Islet of Langerhans (tissue), 1 donor: ENCODE data around the gene DNAH11.
A peak's percentile ranks its signal among the peaks of the same experiment; 100 is the strongest.
"Not testable (repeated sequence)": the region's sequence is repeated elsewhere in the genome, so short reads cannot be mapped to it uniquely, and the experiment has no call there.

ENCODE experiments used
- FAIRE-seq: peaks from one replicate; lab custom pipeline; 2011; peaks lifted over from hg19 to GRCh38; lab: Jason Lieb, UNC

Gene DNAH11

DNA sequence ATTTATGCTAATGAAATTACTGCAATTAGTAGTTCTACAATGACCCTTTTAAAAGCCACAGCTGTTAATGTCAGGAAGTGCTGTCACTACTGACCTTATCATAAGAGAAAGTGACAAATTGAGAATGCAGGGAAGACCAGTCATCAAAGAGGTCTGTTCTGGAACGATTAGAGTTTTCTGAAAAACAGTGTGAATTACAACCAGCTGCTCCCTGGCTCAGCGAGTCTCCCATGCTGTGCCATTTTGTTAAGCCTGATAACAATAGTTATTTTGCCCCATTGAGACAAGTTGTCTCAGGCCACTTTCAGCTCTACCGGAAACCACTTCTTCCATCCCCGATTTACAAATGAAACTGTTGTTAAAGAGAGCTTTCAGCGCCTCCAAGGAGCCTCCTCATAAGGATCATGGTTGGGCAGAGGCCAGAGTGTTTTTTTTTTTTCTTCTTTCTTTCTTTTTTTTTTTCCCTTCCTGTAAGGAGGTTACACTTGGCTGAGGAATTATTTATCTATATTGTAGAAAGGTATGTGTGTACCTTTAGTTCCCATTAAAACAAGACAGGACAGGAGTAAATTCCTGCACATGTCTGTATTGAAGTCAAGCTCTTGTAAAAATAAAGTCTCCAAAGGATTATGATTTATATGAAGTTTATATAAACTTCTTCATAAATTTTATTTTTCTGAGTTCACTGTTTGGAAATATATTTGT lies 229.2 kb downstream of the DNAH11 start:
- FAIRE-seq: no peak

DNA sequence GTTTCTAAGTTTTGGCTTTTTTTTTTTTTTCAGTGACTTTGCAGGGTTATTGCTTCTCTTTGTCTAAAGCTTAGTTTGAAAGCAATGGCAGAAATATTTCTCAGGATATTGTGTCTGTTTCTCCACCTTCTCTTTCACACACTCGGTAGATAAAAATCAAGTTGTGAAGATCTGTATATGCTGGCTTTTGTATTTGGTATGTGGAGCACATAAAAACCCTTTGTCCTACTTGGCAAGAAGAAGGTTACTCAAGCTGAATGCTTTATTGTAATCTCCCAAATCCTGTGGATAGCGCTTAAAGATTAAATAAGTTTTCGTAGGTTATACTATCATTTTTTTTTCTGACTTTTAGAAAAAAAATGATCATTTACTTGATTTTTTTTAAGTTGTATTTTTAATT lies 230.5 kb downstream of the DNAH11 start:
- FAIRE-seq: no peak

DNA sequence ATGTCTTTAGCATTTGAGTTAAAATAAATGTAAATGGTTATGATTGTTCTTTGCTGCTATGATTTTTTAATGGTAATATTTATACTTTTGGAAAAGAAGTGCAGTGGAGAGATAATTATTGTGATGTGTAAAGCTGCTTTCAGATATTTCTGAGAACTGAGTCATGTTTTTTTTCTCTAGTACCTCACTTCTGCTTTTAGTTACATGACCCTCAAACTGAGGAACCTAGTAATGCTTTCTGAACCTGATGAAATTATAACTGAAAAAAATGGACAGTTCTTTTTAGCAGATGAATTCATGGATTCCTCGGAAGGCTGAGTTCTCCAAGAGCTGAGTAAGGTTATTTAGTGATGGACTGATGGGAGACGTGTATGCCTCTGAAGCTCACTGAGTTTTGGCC lies 235.1 kb downstream of the DNAH11 start:
- no peak for FAIRE-seq

DNA sequence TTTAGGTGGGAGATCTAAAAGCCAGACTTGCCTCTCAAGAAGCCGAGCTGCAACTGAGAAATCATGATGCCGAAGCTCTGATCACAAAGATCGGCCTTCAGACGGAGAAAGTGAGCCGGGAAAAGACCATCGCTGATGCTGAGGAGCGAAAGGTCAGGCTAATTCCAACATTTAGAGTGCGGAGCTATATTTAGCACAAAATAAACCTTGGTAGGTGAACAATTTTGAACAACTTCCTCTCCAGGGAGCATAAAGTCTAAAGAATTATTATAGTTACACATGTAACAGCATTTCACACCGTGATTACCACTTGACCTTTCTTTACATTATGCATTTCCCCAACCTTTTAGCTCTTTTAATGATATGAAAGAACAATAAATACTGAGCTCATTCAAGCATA lies 236.1 kb downstream of the DNAH11 start:
- no peak for FAIRE-seq

DNA sequence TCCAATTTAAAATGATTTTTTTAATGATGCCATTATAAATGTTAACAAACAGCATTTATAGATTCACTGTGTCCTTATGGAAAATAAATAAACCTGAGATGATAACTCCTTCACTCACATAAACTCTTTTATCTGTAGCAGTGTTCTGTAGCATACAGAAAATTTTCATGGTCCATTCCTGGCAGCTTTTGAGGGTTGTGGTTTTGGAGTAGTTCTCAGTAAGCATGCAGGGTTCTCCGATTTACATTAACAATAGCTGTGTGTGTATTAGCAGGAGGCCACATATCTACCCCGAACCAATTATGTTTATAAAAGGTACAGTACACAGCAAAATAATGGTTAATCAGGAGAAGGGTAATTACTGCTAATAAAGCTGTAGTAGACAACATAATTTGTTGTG lies 240.2 kb downstream of the DNAH11 start:
- no peak for FAIRE-seq

DNA sequence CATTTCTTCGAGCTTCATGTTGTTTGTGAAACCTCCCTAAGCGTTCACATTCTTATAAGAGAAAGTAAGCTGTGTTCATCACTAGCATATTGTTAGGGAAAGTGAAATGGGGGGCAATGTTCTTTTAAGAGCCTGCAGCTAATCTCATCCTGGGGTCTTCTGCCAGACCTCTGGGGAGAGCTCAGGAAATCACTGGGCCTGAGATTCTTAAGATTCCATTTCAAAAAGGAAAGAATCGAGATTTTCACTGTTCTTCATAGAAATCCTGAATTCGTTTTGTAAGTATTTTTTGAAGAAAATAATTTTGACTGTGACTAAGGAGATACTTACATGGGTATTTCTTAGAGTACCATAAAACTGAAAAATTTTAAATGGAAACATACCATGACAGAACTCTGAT lies 242.2 kb downstream of the DNAH11 start:
- FAIRE-seq: no peak

DNA sequence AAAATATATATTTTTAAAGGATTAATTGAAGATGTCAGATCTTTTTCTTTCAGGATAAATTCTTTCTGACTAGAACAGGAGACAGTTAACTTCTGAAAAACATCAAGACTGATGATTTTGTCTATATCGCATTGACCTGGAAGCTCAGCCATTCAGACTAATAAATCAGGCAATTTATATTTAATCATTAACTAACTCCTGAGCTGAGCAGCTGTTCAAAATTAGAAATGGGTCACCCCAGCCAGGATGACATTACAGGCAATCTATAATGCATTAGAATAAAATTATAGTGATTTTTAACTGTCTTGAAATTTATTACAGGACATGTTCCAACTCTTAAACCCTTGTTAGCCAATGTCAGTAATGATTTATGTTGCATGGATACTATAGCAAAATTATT lies 263.0 kb downstream of the DNAH11 start:
- peak; percentile 100 for FAIRE-seq

DNA sequence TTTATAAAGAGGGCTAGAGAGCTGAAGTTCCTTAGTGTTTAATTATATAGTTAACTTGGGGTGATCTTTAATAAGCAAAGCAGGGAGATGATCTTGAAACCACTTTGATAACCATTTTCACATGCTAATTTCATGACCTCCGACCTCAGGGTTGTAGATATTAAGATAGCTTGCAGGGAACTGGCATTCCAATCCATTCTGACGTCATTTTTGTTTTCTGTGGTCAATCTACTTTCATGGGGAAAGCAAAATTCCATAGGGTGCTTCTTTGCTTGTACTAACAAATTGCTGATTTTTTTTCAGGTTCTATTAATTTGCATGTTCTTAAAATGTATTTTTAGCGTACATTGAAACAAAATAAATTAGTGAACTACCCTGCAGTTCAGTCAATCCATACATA lies 263.5 kb downstream of the DNAH11 start:
- FAIRE-seq: no peak

DNA sequence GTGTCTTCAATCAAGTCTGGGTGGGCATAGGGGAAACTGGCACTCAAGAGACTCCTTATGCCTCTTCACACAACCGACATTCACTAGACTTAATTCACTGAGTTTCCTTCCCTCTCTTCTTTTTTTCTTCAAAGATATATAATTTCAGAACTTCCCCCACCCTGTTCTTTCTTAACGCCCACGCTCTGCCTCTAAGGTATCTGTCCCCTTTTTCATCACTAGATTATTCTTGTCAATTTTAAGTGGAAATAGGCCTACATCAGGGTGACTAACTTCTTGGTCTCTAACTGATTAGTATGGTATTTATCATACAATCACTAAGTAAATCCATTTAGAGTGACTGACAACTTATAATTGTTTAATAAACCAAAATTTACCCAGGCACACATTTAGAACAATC lies 276.2 kb downstream of the DNAH11 start:
- no peak for FAIRE-seq

DNA sequence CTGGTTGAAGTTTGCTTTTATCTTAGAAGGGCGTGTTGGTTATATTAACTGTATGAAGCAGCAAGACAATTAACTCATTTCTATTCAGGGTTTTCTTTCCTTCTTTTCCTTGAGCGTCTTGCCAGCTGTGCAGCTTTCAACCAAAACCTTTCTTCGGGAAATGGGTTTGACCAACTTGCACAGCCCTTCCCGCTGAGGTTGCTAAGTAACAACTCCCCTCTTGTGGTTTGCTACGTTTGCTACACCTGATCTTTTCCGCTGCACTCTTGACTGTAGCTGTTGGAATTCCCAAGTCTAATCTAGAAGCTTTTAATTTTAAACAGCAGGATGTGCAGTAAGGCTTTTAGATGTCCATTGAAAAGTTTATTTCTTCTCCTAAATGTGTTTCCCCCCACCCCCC lies 286.0 kb downstream of the DNAH11 start:
- no peak for FAIRE-seq

DNA sequence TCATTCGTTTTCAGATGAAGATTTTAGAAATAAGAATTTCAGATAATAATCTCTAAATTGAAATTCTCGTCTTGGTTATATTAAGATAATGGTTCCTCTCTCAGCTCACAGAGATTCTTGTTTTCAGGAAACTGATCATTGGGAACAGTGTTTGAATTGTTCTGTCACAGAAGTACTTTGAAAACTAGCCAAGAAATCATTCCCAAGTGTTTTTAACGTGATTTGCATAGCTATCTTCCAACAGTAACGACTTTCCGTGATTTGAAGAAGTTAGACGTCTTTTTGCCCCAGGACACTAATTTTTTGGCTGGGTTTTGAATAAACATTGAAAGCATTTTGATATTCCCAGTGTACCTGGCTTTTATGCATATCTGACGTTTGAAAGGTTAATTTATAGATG lies 286.9 kb downstream of the DNAH11 start:
- FAIRE-seq: no peak

DNA sequence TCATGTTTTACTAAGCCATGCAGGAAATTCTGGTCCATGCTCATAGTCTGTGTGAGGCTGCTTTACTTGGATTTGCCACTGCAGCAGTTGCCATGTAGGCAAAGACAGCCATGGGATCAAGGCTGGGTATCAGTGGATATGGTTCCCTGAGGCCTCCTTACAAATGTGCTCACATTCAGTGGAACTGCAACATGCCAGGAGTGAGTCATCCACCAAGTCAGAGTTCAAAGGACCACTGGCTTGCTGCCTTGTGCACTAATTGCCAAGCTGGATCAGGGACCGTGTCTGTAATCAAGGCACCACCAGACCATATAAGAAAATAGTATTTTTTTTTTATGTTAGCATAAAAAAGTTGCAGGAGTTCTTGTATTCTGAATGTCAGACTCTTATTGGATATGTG lies 301.9 kb downstream of the DNAH11 start:
- FAIRE-seq: no peak

DNA sequence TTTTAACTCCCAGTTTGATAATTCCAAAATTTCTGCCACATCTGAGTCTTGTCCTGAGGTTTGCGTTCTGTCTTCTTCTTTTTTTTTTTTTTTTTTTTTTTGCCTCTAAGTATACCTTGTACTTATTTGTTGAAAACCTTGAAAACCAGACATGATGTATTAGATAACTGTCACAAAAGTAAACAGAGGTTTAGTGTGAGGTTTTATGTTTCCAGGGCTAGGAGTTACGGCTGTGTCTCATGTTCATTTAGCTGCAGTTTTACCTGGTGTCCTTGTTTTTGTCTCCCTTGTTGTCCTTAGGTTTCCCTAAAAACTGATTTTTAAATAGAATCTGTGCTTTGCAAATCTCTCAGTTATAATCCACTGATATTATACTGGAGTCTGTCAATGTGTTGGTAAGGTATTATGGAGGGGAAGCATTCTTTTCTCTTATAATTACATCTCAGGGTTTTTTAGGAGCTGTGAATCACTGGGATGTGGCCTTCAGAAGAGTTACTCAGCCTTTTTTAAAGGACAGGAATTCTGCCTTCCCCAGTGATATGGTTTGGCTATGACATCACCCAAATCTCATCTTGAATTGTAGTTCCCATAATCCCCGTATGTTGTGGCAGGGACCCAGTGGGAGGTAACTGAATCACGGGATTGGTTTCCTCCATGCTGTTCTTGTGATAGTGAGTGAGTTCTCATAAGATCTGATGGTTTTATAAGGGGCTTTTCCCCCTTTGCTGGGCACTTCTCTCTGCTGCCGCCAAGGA lies 307.9 kb downstream of the DNAH11 start:
- FAIRE-seq: no peak

DNA sequence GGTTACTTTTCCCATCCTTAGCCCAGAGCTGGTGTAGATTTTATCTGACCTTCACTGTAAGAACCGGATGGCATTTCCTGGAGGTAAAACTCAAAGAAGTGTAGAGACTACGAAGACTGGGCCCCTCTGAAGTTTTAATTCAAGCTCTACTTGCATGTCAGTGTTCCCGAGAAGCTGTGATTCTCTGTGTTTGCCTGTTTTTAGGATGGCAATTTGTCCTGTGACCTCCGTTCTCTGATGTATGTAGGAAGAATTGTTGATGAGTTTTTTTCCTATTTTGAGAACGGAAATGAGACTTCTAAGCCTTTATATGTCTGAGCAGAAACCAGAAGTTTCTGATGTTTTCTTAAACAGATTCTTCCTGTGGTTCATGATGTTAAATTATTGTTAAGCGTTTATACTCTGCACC lies 308.7 kb downstream of the DNAH11 start:
- FAIRE-seq: no peak

DNA sequence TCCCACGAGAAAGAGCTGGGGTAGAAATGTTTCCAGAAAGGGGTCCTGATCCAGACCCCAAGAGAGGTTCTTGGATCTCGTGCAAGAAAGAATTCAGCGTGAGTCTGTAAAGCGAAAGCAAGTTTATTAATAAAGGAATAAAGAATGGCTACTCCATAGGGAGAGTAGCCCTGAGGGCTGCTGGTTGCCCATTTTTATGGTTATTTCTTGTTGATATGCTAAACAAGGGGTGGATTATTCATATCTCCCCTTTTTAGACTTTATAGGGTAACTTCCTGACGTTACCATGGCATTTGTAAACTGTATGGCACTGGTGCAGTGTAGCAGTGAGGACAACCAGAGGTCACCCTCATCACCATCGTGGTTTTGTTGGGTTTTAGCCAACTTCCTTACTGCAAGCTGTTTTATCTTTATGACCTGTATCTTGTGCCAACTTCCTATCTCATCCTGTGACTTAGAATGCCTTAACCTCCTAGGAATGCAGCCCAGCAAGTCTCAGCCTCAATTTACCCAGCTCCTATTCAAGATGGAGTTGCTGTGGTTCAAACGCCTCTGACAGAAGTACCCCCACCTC lies 322.9 kb downstream of the DNAH11 start:
- FAIRE-seq: not testable (repeated sequence)

DNA sequence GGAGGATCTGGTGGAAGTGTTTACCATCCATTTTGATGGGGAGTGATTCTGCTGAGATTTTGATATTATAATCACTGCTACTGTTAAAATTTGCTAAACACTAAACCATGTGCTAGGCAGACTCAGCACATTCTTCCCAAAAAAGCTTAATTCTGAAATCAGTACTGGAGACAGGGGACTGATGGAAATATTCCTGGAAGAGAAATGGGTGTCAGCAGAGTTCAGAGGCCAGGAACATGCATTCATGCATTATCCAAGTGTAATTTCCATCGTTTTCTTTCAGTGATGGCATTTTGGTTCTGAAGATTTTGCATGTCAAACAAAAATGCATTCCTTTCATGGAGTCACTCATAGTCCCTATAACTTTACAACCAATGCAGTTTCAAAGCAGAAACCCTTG lies 323.9 kb downstream of the DNAH11 start:
- FAIRE-seq: no peak

DNA sequence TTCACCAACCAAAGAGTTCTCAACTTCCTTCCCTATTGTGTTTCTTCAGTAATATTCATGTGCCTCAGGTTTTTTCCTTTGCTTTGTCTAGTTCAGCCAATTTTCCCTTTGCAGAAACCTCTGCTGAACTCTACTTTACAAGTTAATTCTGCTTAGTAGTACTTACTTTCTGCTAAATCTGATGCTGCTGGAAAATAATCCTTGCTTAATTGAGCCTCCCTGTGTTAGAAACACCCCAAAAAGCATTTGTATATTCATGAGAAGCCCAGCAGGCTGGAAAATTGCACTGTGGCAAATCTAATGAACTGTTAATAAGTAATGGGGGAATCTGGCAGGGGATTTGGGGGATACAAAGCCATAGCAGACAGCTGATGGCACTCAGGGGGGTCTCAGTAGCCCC lies 324.4 kb downstream of the DNAH11 start:
- no peak for FAIRE-seq

DNA sequence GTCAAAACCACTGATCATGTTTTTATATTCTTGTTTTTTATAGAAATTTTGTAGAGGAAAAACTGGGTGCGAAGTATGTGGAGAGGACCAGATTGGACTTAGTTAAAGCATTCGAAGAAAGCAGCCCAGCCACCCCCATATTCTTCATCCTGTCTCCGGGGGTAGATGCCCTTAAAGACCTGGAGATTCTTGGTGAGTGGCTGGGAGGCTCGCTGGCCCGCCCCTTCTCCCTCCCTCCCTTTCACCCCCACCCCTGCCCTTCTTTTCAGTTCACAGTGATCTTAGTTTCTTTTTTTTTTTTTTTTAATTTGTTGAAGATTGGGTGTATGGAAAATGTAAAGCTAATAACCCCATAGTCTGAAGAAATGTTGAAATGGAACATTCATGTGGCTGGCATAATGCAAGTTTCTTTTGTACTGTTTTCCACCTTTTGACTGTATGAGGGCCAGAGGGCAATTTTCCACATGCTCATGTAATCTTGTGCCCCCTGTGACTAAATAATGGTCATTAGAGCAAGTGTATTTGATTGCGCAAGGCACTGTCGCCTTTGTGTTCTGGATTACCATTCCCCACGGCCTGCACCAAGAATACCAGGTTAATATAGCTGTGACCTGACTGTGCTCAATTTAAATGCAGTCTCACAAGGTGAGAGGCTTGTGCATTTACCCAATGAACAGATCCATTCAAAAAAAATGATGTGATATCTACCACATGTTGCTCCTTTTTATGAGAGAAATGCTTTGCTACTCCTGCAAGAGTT lies 325.2 kb downstream of the DNAH11 start:
- no peak for FAIRE-seq

DNA sequence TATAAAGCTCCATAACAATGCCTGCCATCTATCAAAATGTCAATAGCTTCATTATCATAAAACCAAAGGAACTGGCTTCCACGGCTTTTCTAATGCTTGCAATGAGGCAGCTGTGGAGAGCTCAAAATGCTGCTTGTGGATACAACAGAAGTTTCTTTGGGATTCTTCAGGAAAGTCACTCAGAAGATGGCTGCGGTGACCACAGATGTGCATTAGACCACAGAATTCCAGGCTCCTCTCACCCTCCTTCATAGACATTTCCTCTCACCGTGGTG lies 325.7 kb downstream of the DNAH11 start:
- FAIRE-seq: no peak

DNA sequence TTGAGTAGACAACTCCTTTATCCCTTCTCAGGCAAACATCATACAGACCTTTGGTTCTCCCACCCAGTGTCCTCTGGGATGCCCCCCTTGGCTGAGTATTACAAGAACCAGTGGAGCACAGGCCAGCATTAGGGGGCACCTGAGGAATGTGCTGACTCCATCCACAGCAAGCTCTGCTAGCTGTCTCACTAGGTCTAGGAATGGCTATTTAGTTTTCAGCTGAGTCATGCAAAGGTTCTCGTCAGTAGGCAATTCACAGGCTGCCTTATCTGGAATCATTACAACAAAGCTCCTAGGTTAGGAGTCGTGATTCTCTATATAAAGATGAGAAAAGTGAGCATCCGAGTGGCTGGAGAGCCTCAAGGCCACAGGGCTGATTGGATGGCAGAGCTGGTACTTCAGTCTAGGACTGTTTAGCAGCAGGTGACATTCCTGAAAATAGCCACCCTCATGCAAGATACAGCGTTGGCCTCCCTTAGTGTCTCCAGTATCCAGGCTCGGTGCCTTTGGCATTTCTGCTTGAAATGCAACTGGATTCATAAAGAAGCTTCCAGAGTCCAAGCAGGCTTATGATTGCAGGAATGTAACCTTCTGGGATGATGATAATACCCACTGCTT lies 327.1 kb downstream of the DNAH11 start:
- no peak for FAIRE-seq

DNA sequence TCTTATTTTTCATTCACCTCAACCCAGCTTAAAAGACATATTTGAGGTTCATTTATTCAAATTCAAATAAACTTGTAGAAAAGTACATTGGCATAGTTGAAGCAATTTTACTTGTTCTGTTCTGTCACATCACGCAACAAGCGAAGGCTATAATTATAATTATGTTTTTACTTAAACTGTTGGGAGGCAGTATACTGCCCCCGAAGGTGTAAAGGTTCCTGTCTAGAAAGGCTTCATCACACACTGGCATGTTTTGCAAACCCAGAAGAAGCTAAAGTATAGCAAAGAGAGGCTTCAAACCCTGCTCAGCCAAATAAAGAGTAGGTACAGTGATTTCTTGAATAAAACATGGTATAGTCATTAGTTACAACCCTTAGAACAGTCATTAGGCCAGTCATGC lies 340.2 kb downstream of the DNAH11 start:
- FAIRE-seq: no peak

DNA sequence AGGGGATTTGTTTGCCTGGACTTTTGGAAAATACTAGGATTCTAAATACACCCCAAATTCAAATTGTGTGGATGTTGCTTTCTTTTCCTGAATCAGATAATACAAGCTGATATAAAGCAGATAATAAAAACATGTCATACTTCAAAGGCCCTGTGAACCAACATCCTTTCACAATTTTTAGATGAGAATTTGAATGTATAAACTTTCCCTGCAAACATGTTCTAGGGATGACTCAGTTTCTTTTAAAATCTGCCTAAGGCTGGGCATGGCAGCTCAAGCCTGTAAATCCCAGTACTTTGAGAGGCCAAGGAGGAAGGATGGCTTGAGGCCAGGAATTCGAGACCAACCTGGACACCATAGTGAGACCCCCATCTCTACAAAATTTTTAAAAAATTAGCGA lies 340.7 kb downstream of the DNAH11 start:
- FAIRE-seq: not testable (repeated sequence)

DNA sequence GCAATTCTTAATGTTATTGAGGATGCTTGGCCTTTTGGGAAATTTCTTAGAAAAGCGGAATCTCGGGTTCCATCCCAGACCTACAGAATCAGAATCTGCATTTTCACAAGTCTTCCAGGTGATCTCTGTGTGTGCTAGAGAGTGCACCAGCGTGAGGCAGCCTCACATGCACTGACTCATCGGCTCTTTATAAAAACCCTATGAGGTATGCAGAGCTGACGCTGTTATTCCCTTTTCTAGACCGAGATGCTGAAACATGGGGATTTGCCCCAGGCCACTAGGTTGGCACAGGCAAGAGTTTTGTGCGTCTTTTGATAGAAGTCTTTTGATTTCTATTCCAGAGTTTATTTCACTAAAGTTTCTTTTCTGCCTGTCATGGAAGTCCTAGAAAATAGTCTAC lies 341.7 kb downstream of the DNAH11 start:
- FAIRE-seq: no peak
